Right lobe of liver (tissue), 4 donors: ENCODE data around the gene CHRD.

Source experiments
- POLR2A ChIP-seq: fragments of 450-650 bp; IDR thresholded peaks from one replicate; pipeline ENCODE4 v1.6.1; 2017; ENCODE audit warnings: antibody characterized with exemption, mild to moderate bottlenecking
- TF ChIP-seq, protein P1 (sequence below), 4 donors: fragments of 200-600 bp in 3 of 4; fragments of 450-650 bp in 1 of 4; IDR thresholded peaks; one replicate each; pipeline versions ENCODE4 v1.5.1 to v1.8.0; 2016 to 2022; ENCODE audit warnings: antibody characterized with exemption in 4 of 4, mild to moderate bottlenecking in 2 of 4
- donor health status: DM: no; HTN: no; CAD: no.
- donor health status: DM: no; HTN: no; CAD: no.
- donor health status: DM: no; HTN: yes; CAD: no.

DNA sequence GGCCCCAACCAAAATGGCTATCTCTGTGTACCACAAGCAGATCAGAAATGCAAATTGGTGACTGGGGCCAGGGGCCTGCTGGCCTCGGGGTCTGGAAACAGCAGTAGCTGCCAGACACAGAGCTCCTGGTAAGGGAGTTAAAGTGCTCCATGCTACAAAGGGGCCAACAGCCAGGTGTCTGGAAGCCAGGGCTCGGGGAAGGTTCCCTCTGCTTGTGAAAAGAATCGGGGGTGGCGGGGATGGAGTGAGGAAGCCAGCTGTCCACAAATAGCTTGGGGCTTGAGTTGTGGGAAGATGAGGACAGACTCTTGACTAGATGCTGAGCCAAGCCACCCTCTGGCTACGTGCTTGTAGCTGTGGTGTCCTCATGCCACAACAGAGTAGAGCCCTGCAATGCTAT lies 39.3 kb downstream of the CHRD start:
- TF ChIP-seq, protein P1, sequence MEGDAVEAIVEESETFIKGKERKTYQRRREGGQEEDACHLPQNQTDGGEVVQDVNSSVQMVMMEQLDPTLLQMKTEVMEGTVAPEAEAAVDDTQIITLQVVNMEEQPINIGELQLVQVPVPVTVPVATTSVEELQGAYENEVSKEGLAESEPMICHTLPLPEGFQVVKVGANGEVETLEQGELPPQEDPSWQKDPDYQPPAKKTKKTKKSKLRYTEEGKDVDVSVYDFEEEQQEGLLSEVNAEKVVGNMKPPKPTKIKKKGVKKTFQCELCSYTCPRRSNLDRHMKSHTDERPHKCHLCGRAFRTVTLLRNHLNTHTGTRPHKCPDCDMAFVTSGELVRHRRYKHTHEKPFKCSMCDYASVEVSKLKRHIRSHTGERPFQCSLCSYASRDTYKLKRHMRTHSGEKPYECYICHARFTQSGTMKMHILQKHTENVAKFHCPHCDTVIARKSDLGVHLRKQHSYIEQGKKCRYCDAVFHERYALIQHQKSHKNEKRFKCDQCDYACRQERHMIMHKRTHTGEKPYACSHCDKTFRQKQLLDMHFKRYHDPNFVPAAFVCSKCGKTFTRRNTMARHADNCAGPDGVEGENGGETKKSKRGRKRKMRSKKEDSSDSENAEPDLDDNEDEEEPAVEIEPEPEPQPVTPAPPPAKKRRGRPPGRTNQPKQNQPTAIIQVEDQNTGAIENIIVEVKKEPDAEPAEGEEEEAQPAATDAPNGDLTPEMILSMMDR (IDR thresholded peaks at IDR 0.05) = no peak
- TF ChIP-seq POLR2A = no peak
